Spleen (tissue), 11 donors: Measurements from ENCODE around the gene SYNGR2. TPM values are rescaled to one million over a fixed set of nuclear protein-coding genes. Genes with fewer than 3 reads are reported as not detected.

Experiments used
- DNase-seq: peaks from one replicate; pipeline ENCODE4 v3.0.0-alpha.2; 2020
- H3K27ac ChIP-seq, 8 donors: fragments of 200-600 bp; sonication (generic) in 7 of 8; 1 replicate in 4 of 8; 2 replicates in 4 of 8; pipeline versions ENCODE4 v1.5.0 to v1.8.0; 2016 to 2021; ENCODE audit warnings: inconsistent platforms in 4 of 8, mild to moderate bottlenecking in 4 of 8, moderate library complexity in 1 of 8
- H3K27me3 ChIP-seq, 7 donors: fragments of 200-600 bp; sonication (generic) in 6 of 7; replicated peaks in 1 of 7; 1 replicate in 4 of 7; 2 replicates in 3 of 7; pipeline versions ENCODE4 v1.5.0 to v1.8.0; 2016 to 2021; ENCODE audit warnings: inconsistent platforms in 3 of 7, mild to moderate bottlenecking in 1 of 7
- H3K36me3 ChIP-seq, 6 donors: fragments of 200-600 bp; sonication (generic) in 5 of 6; 1 replicate in 4 of 6; 2 replicates in 2 of 6; pipeline versions ENCODE4 v1.5.0 to v1.8.0; 2016 to 2021; ENCODE audit warnings: inconsistent platforms in 2 of 6
- H3K4me1 ChIP-seq, 6 donors: fragments of 200-600 bp; sonication (generic) in 5 of 6; 1 replicate in 3 of 6; 2 replicates in 3 of 6; pipeline versions ENCODE4 v1.5.0 to v1.8.0; 2016 to 2021; ENCODE audit warnings: inconsistent platforms in 3 of 6
- H3K4me3 ChIP-seq, 8 donors: fragments of 200-600 bp; sonication (generic) in 7 of 8; 1 replicate in 4 of 8; 2 replicates in 4 of 8; pipeline versions ENCODE4 v1.5.0 to v1.8.0; 2016 to 2021; ENCODE audit warnings: inconsistent platforms in 4 of 8, mild to moderate bottlenecking in 4 of 8, moderate library complexity in 2 of 8
- H3K9me3 ChIP-seq, 8 donors: fragments of 200-600 bp; sonication (generic) in 7 of 8; 1 replicate in 4 of 8; 2 replicates in 4 of 8; pipeline versions ENCODE4 v1.5.0 to v1.8.0; 2016 to 2021; ENCODE audit warnings: inconsistent platforms in 4 of 8
- POLR2A ChIP-seq, 3 donors: fragments of 450-650 bp; IDR thresholded peaks; one replicate each; pipeline ENCODE4 v1.5.1; 2017; ENCODE audit warnings: antibody characterized with exemption in 3 of 3, mild to moderate bottlenecking in 1 of 3
- POLR2AphosphoS5 ChIP-seq, 3 donors: sonication (generic); formaldehyde crosslinking; IDR thresholded peaks; one replicate each; pipeline ENCODE4 v1.5.1; 2017; ENCODE audit warnings: antibody characterized with exemption in 3 of 3
- WGBS, 5 donors: extraction: QIAGEN DNeasy Blood & Tissue Kit in 3 of 5; methylation state at CpG; one replicate each; pipeline versions ENCODE4 v1.1.5 to v1.1.7; 2013 to 2018; 5-methylcytosine and 5-hydroxymethylcytosine counted together
- intact Hi-C: fragments of 100-400 bp; cut with DNase I; formaldehyde crosslinking; loops from one replicate; pipeline ENCODE4 v1.15.0; 2023; ENCODE audit warnings: low total_unique reads
- polyA plus RNA-seq, 3 donors: library from polyadenylated mRNA; stranded (reverse); fragments of 200-250 nt; gene quantifications; one replicate each; pipeline ENCODE4 v1.2.1, GENCODE V29; 2013
- total RNA-seq, 7 donors: library from RNA; depleted of rRNA in 3 of 7; stranded (reverse); fragments of >200 nt in 3 of 7; fragmentation: NEBNext Ultra II Directional in 4 of 7; extraction: Animal tissue kit (Norgen Biotek cat#: 25700) in 4 of 7; gene quantifications; one replicate each; pipeline versions ENCODE4 v1.1.0 to v1.2.1, GENCODE V29; 2016 to 2021
- TF ChIP-seq, protein P1 (sequence below), 11 experiments: fragments of 200-600 bp in 7 of 11; fragments of 450-650 bp in 4 of 11; sonication (generic) in 4 of 11; IDR thresholded peaks in 8 of 11; conservative IDR thresholded peaks in 3 of 11; 1 replicate in 7 of 11; 2 replicates in 4 of 11; pipeline versions ENCODE4 v1.4.0 to v1.8.0; 2016 to 2021; ENCODE audit warnings: antibody characterized with exemption in 11 of 11, inconsistent platforms in 4 of 11, mild to moderate bottlenecking in 1 of 11
- donor health status: healthy with polysubstance abuse.
- donor health status: DM: no; HTN: no; CAD: no; lungs with moderate emphysema.
- donor health status: DM: no; HTN: no; CAD: no.
- donor health status: Bipolar disorder and iron deficiency.
- donor health status: healthy.
- donor health status: DM: no; HTN: no; CAD: no.
- donor health status: DM: yes; HTN: yes; CAD: no.

Gene SYNGR2
- total and polyA plus RNA-seq, 10 donors, result 107 to 201 (median 144) TPM

GRCh38 chr17:78164748-78165607 is 3.4 kb upstream of the SYNGR2 start:
- 83 to 94% (median 92%) methylated on average over 15 to 16 of the region's 16 CpGs for WGBS, 5 donors

GRCh38 chr17:78166416-78166815 is 2.0 kb upstream of the SYNGR2 start:
- Histone ChIP-seq H3K27me3 (no peaks in the 10 kb centered on the region), H3K9me3 (no peaks in the 10 kb centered on the region), H3K4me3 (no peak overlapping the region), H3K36me3 (peaks cover 0 to 17% (median 8%) of the 10 kb centered on the region in 6 donors), H3K27ac (no peak overlapping the region), H3K4me1 (peaks cover 18 to 54% (median 34%) of the 10 kb centered on the region in 6 donors)
- 75 to 86% (median 79%) methylated on average over 5 to 6 of the region's 6 CpGs for WGBS, 5 donors
- no peak for DNase-seq
- TF ChIP-seq POLR2AphosphoS5 (IDR thresholded peaks at IDR 0.05) (no peak), POLR2A (IDR thresholded peaks at IDR 0.05) (no peak)
- TF ChIP-seq, protein P1, sequence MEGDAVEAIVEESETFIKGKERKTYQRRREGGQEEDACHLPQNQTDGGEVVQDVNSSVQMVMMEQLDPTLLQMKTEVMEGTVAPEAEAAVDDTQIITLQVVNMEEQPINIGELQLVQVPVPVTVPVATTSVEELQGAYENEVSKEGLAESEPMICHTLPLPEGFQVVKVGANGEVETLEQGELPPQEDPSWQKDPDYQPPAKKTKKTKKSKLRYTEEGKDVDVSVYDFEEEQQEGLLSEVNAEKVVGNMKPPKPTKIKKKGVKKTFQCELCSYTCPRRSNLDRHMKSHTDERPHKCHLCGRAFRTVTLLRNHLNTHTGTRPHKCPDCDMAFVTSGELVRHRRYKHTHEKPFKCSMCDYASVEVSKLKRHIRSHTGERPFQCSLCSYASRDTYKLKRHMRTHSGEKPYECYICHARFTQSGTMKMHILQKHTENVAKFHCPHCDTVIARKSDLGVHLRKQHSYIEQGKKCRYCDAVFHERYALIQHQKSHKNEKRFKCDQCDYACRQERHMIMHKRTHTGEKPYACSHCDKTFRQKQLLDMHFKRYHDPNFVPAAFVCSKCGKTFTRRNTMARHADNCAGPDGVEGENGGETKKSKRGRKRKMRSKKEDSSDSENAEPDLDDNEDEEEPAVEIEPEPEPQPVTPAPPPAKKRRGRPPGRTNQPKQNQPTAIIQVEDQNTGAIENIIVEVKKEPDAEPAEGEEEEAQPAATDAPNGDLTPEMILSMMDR (IDR thresholded peaks at IDR 0.05 in 8 of 11, conservative IDR thresholded peaks at IDR 0.05 in 3 of 11), result no peak
- intact Hi-C loops, result no loop called here

More at GRCh38 chr17:78164748-78165607, 3.4 kb upstream of the SYNGR2 start:
- DNase-seq, result no peak
- Histone ChIP-seq H3K27ac (no peak overlapping the region), H3K9me3 (no peaks in the 10 kb centered on the region), H3K4me3 (no peak overlapping the region), H3K27me3 (no peaks in the 10 kb centered on the region), H3K4me1 (peaks cover 7 to 46% (median 21%) of the 10 kb centered on the region in 6 donors), H3K36me3 (peaks cover 0 to 2% (median 0%) of the 10 kb centered on the region in 6 donors)
- TF ChIP-seq, protein P1 (IDR thresholded peaks at IDR 0.05 in 8 of 11, conservative IDR thresholded peaks at IDR 0.05 in 3 of 11), result no peak
- TF ChIP-seq POLR2A (IDR thresholded peaks at IDR 0.05) (no peak), POLR2AphosphoS5 (IDR thresholded peaks at IDR 0.05) (no peak)
- intact Hi-C loops, result no loop called here

GRCh38 chr17:78168903-78169793 is 767 bp downstream of the SYNGR2 start:
- TF ChIP-seq, protein P1 (IDR thresholded peaks at IDR 0.05 in 8 of 11, conservative IDR thresholded peaks at IDR 0.05 in 3 of 11), result no peak
- TF ChIP-seq POLR2A (IDR thresholded peaks at IDR 0.05), result no peak
- no peaks in the 10 kb centered on the region for H3K9me3 ChIP-seq
- WGBS, 5 donors, result 3 to 15% (median 9%) methylated on average over 13 to 38 of the region's 38 CpGs
- H3K4me1 ChIP-seq, result peaks cover 45 to 74% (median 59%) of the 10 kb centered on the region in 6 donors
- peak; percentile 89 for DNase-seq
- peak overlapping the region; percentile 56 to 94 (median 72) for H3K4me3 ChIP-seq
- peaks cover 0 to 44% (median 16%) of the 10 kb centered on the region in 6 donors for H3K36me3 ChIP-seq
- intact Hi-C loops, result no loop called here
- no peaks in the 10 kb centered on the region for H3K27me3 ChIP-seq
- H3K27ac ChIP-seq, result peak overlapping the region; percentile 75 to 96 (median 90)
